SK-N-SH treated with all-trans-retinoic acid at 6 μM for 48 hours (cell line): ENCODE data around the gene MYT1.

Experiments used
- ATAC-seq: fragments of 200-7000 bp; cut with Tn5 transposase; 3 replicates; pipeline ENCODE4 v1.9.1; 2020; ENCODE audit warnings: mild to moderate bottlenecking, moderate library complexity
- BACH2 ChIP-seq: fragments of 250-450 bp; sonication (Bioruptor Pico); IDR thresholded peaks from 2 replicates; pipeline ENCODE4 v1.9.0; 2021; ENCODE audit warnings: mild to moderate bottlenecking, borderline replicate concordance
- CSDC2 ChIP-seq: fragments of 250-450 bp; sonication (Bioruptor Pico); IDR thresholded peaks from 2 replicates; pipeline ENCODE4 v1.5.0; 2020; ENCODE audit warnings: mild to moderate bottlenecking, moderate library complexity
- ESRRG ChIP-seq: fragments of 250-450 bp; sonication (Bioruptor Pico); IDR thresholded peaks from 2 replicates; pipeline ENCODE4 v1.6.1; 2021; ENCODE audit warnings: mild to moderate bottlenecking
- GLIS3 ChIP-seq: fragments of 250-450 bp; sonication (Bioruptor Pico); IDR thresholded peaks from 2 replicates; pipeline ENCODE4 v1.5.0; 2020; ENCODE audit warnings: mild to moderate bottlenecking, moderate library complexity
- ISL1 ChIP-seq: fragments of 250-450 bp; sonication (Bioruptor Pico); IDR thresholded peaks from 2 replicates; pipeline ENCODE4 v2.1.2; 2022; ENCODE audit warnings: mild to moderate bottlenecking, moderate library complexity
- OSR1 ChIP-seq: fragments of 250-450 bp; sonication (Bioruptor Pico); IDR thresholded peaks from 2 replicates; pipeline ENCODE4 v1.8.0; 2022; ENCODE audit warnings: moderate library complexity, mild to moderate bottlenecking, inconsistent platforms
- PPARA ChIP-seq: fragments of 250-450 bp; sonication (Bioruptor Pico); IDR thresholded peaks from 2 replicates; pipeline ENCODE4 v1.5.0; 2020; ENCODE audit warnings: mild to moderate bottlenecking, borderline replicate concordance
- RARB ChIP-seq: fragments of 250-450 bp; sonication (Bioruptor Pico); IDR thresholded peaks from 2 replicates; pipeline ENCODE4 v1.8.0; 2021; ENCODE audit warnings: mild to moderate bottlenecking, moderate library complexity
- SNAI2 ChIP-seq: fragments of 250-450 bp; sonication (Bioruptor Pico); IDR thresholded peaks from 2 replicates; pipeline ENCODE4 v1.5.0; 2020; ENCODE audit warnings: mild to moderate bottlenecking, moderate library complexity
- TCF4 ChIP-seq: fragments of 250-450 bp; sonication (Bioruptor Pico); IDR thresholded peaks from 2 replicates; pipeline ENCODE4 v1.8.0; 2021; ENCODE audit warnings: mild to moderate bottlenecking, moderate library complexity, borderline replicate concordance
- TOX ChIP-seq: fragments of 250-450 bp; sonication (Bioruptor Pico); IDR thresholded peaks from 2 replicates; pipeline ENCODE4 v1.8.0; 2021; ENCODE audit warnings: mild to moderate bottlenecking, moderate library complexity, borderline replicate concordance
- ZC3H10 ChIP-seq: fragments of 250-450 bp; sonication (Bioruptor Pico); IDR thresholded peaks from 2 replicates; pipeline ENCODE4 v1.5.1; 2021; ENCODE audit warnings: mild to moderate bottlenecking, moderate library complexity
- ZFP3 ChIP-seq: fragments of 250-450 bp; sonication (Bioruptor Pico); IDR thresholded peaks from 2 replicates; pipeline ENCODE4 v1.5.0; 2020; ENCODE audit warnings: mild to moderate bottlenecking, moderate library complexity
- ZFP30 ChIP-seq: fragments of 450-650 bp; formaldehyde crosslinking; IDR thresholded peaks from 2 replicates; pipeline ENCODE4 v1.5.0; 2022; ENCODE audit warnings: mild to moderate bottlenecking, moderate library complexity
- ZNF565 ChIP-seq: fragments of 450-650 bp; formaldehyde crosslinking; conservative IDR thresholded peaks from 2 replicates; pipeline ENCODE4 v1.5.0; 2020; ENCODE audit warnings: low read depth, mild to moderate bottlenecking, moderate library complexity
- ZNF70 ChIP-seq: fragments of 450-650 bp; formaldehyde crosslinking; IDR thresholded peaks from 2 replicates; pipeline ENCODE4 v1.5.0; 2020; ENCODE audit warnings: mild to moderate bottlenecking, moderate library complexity
- ZNF8 ChIP-seq: fragments of 450-650 bp; formaldehyde crosslinking; IDR thresholded peaks from 2 replicates; pipeline ENCODE4 v1.5.0; 2020; ENCODE audit warnings: mild to moderate bottlenecking, moderate library complexity
- TF ChIP-seq, protein P1 (sequence below): fragments of 250-450 bp; sonication (Bioruptor Pico); IDR thresholded peaks from 2 replicates; pipeline ENCODE4 v1.5.1; 2020; ENCODE audit warnings: low read depth, mild to moderate bottlenecking, moderate library complexity
- TF ChIP-seq, protein P2 (sequence below): fragments of 250-450 bp; sonication (Bioruptor Pico); IDR thresholded peaks from 2 replicates; pipeline ENCODE4 v1.8.0; 2020; ENCODE audit warnings: mild to moderate bottlenecking, moderate library complexity, borderline replicate concordance
- TF ChIP-seq, protein P3 (sequence below): fragments of 250-450 bp; sonication (Bioruptor Pico); IDR thresholded peaks from 2 replicates; pipeline ENCODE4 v1.5.1; 2021; ENCODE audit warnings: mild to moderate bottlenecking, moderate library complexity
- TF ChIP-seq, protein P4 (sequence below): fragments of 250-450 bp; sonication (Bioruptor Pico); IDR thresholded peaks from 2 replicates; pipeline ENCODE4 v1.8.0; 2021; ENCODE audit warnings: low read depth, mild to moderate bottlenecking, moderate library complexity, borderline replicate concordance

Gene MYT1

DNA sequence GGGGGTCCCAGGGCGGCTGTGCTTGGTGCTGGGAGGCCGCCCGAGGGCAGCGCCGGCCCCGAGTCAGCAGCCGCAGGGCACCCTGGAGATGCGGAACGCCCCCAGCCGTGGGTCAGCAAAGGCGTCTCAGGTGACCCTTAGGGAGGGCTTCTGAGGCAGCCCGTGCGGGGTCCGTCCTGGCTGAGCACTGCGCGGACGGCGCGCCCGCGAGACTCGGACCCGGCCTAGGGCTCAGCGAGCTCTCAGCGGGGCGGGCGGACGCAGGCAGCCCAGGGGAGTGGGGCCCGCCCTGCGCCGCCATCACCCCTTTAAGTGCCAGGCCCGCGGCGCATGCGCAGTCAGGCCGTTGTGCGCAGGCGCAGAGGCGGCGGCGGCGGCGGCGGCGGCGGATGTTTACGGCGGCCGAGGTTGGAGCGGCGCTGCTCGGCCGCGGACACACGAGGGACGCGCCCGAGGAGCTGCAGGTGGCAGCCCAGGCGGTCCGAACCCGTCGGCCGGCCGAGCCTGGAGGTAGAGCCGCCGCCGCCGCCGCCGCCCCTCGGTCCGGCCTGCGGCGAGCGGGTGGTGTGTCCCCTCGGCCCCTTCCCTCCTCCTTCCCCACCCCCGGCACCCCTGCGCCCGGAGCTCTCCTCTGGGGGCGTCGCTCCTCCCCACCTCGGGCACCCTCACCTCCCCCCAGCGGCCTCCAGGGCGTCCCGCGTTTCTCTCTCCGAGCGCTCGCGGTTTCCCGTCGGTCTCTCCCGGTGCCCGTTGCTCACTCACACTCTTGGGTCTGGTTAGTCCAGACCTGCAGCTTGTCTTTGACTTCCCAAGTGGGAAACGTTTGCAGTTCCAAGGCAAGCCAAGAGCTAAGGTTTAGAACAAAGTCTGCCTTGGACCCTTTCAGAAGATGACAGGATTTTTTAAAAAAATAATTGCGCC lies 91.4 kb downstream of the MYT1 start, which contains the start of gene PCMTD2:
PCMTD2 (plus strand) TSS at position 388 of the 921 bp plus-strand sequence. CDS start 4,218 bp downstream, outside the sequence.
- peak; percentile 91 for ATAC-seq
- TF ChIP-seq ESRRG (CRISPR knock-in tag) (no peak), ZFP3 (CRISPR knock-in tag) (no peak), ZNF8 (no peak)

DNA sequence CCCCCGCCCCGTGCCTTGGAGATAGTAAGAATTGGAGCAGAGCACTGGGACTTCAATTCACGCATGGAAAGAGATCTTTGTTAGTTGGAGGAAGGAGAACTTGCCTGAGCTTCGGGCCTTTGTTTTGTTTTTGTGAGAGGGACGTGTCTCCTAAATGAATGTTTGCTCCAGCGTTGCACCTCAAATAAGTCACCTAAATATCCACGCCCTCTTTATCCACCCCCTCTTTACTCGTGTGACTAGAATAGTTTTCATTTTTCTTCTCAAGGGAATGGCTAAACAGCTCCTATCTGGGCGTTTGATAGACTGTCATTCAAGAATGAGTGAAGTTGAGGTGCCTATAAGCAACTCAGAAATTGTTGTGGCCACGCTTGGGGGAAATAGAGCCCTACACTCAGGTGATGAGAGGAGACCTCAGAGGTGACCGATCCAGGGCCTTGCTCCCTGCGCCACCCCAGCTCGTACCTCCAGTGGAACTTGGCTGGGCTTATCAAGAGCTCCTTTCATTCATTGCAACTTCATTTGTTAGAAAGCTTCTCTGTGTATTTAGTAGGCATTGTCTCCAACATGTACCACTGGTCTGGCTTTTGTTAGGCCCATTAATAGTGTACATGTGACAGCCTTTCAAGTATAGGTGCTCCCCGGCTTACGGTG lies 92.2 kb downstream of the MYT1 start:
- TF ChIP-seq ZNF8 (no peak), GLIS3 (CRISPR knock-in tag) (no peak), ZFP30 (CRISPR knock-in tag) (no peak), RARB (no peak), TCF4 (CRISPR knock-in tag) (no peak), SNAI2 (CRISPR knock-in tag) (no peak), ZFP3 (CRISPR knock-in tag) (no peak), ZNF70 (CRISPR knock-in tag) (no peak), CSDC2 (no peak), ZNF565 (no peak), BACH2 (CRISPR knock-in tag) (no peak), ESRRG (CRISPR knock-in tag) (no peak)
- TF ChIP-seq, protein P1, sequence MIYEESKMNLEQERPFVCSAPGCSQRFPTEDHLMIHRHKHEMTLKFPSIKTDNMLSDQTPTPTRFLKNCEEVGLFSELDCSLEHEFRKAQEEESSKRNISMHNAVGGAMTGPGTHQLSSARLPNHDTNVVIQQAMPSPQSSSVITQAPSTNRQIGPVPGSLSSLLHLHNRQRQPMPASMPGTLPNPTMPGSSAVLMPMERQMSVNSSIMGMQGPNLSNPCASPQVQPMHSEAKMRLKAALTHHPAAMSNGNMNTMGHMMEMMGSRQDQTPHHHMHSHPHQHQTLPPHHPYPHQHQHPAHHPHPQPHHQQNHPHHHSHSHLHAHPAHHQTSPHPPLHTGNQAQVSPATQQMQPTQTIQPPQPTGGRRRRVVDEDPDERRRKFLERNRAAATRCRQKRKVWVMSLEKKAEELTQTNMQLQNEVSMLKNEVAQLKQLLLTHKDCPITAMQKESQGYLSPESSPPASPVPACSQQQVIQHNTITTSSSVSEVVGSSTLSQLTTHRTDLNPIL (CRISPR knock-in tag), result no peak
- TF ChIP-seq, protein P2, sequence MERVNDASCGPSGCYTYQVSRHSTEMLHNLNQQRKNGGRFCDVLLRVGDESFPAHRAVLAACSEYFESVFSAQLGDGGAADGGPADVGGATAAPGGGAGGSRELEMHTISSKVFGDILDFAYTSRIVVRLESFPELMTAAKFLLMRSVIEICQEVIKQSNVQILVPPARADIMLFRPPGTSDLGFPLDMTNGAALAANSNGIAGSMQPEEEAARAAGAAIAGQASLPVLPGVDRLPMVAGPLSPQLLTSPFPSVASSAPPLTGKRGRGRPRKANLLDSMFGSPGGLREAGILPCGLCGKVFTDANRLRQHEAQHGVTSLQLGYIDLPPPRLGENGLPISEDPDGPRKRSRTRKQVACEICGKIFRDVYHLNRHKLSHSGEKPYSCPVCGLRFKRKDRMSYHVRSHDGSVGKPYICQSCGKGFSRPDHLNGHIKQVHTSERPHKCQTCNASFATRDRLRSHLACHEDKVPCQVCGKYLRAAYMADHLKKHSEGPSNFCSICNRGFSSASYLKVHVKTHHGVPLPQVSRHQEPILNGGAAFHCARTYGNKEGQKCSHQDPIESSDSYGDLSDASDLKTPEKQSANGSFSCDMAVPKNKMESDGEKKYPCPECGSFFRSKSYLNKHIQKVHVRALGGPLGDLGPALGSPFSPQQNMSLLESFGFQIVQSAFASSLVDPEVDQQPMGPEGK (CRISPR knock-in tag), result no peak
- TF ChIP-seq, protein P3, sequence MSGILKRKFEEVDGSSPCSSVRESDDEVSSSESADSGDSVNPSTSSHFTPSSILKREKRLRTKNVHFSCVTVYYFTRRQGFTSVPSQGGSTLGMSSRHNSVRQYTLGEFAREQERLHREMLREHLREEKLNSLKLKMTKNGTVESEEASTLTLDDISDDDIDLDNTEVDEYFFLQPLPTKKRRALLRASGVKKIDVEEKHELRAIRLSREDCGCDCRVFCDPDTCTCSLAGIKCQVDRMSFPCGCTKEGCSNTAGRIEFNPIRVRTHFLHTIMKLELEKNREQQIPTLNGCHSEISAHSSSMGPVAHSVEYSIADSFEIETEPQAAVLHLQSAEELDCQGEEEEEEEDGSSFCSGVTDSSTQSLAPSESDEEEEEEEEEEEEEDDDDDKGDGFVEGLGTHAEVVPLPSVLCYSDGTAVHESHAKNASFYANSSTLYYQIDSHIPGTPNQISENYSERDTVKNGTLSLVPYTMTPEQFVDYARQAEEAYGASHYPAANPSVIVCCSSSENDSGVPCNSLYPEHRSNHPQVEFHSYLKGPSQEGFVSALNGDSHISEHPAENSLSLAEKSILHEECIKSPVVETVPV (CRISPR knock-in tag), result no peak
- ATAC-seq, result peak; percentile 11

DNA sequence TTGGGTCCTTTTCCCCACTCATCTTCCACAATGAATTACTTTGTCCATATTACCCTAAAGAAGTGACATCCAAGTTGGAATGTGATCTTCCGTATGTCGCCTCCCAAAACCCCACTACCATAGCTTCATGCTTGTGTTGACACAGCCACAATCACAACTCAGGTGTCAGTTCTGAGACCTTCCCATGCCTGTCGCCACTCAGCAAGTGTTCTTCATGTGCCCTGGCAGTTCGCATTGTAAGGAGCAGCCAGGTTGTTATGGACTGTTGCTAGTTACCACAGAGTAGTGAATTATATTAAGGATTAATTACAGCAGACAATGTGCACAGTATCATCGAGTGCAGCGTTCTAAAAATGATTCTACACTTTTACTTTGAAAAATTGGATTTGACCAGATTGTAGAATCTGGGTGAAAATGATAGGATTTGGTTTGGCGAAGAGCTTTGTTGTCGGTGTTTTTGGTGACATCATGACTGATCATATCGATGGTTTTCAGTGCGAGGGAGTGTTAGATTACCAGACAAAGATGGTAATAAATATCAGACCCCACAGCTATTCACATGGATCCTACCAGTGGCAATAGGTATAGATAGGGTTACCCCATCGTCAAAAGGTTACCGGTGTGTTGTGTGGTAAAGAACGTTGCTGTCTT lies 93.0 kb downstream of the MYT1 start:
- ATAC-seq, result no peak
- TF ChIP-seq GLIS3 (CRISPR knock-in tag) (no peak), TOX (CRISPR knock-in tag) (no peak), OSR1 (no peak), RARB (no peak), ZFP30 (CRISPR knock-in tag) (no peak), ZFP3 (CRISPR knock-in tag) (no peak), ZNF8 (no peak), PPARA (CRISPR knock-in tag) (no peak), BACH2 (CRISPR knock-in tag) (no peak), ZC3H10 (no peak), ISL1 (CRISPR knock-in tag) (no peak), ZNF565 (no peak)
- TF ChIP-seq, protein P1 (CRISPR knock-in tag), result no peak
- TF ChIP-seq, protein P4, sequence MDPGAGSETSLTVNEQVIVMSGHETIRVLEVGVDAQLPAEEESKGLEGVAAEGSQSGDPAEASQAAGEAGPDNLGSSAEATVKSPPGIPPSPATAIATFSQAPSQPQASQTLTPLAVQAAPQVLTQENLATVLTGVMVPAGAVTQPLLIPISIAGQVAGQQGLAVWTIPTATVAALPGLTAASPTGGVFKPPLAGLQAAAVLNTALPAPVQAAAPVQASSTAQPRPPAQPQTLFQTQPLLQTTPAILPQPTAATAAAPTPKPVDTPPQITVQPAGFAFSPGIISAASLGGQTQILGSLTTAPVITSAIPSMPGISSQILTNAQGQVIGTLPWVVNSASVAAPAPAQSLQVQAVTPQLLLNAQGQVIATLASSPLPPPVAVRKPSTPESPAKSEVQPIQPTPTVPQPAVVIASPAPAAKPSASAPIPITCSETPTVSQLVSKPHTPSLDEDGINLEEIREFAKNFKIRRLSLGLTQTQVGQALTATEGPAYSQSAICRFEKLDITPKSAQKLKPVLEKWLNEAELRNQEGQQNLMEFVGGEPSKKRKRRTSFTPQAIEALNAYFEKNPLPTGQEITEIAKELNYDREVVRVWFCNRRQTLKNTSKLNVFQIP (CRISPR knock-in tag), result no peak
- TF ChIP-seq, protein P3 (CRISPR knock-in tag), result no peak
- TF ChIP-seq, protein P2 (CRISPR knock-in tag), result no peak
